OCI-LY7 (cell line): ENCODE measurements around the gene RTP2. TPM values are rescaled to one million over a fixed set of nuclear protein-coding genes. Genes with fewer than 3 reads are reported as not detected.

Experiments
- BruUV-seq: library from RNA; stranded (reverse); fragments of 400-500 nt; replicated peaks from 2 replicates; lab custom pipeline; 2021; lab: Mats Ljungman, UMichigan
- CTCF ChIA-PET: fragments of 300-600 bp; sonication (Branson Sonifier 250); formaldehyde crosslinking; loops from one replicate; lab custom pipeline; 2022; ENCODE audit warnings: antibody characterized with exemption; ENCODE audit not compliant: unreplicated experiment; lab: Charles Lee
- POLR2A ChIA-PET: fragments of 300-600 bp; sonication (Branson Sonifier 250); formaldehyde crosslinking; loops from one replicate; lab custom pipeline; 2022; ENCODE audit warnings: antibody characterized with exemption; lab: Charles Lee
- DNase-seq: peaks from one replicate; pipeline ENCODE4 v3.0.0-alpha.2; 2015; ENCODE audit warnings: low spot score
- H2AFZ ChIP-seq: fragments of 200-600 bp; sonication (generic), shearing (Covaris generic); 2 replicates; pipeline ENCODE4 v1.6.1; 2014; ENCODE audit warnings: mild to moderate bottlenecking, antibody characterized with exemption, low read length, moderate library complexity
- H3K27ac ChIP-seq: fragments of 200-600 bp; sonication (generic); 2 replicates; pipeline ENCODE4 v1.5.1; 2014; ENCODE audit warnings: mixed run types, low read depth, mild to moderate bottlenecking, moderate library complexity, low read length, inconsistent platforms; ENCODE audit not compliant: poor library complexity, severe bottlenecking
- H3K36me3 ChIP-seq: fragments of 200-600 bp; sonication (generic); 2 replicates; pipeline ENCODE4 v1.6.1; 2014; ENCODE audit warnings: mild to moderate bottlenecking, antibody characterized with exemption, low read length, moderate library complexity, mixed read lengths; ENCODE audit not compliant: insufficient read depth
- H3K4me1 ChIP-seq: fragments of 200-600 bp; sonication (generic); 2 replicates; pipeline ENCODE4 v1.5.1; 2014; ENCODE audit warnings: mild to moderate bottlenecking, low read length; ENCODE audit not compliant: insufficient read depth, poor library complexity, severe bottlenecking
- H3K4me2 ChIP-seq: fragments of 200-600 bp; sonication (generic); 2 replicates; pipeline ENCODE4 v1.6.1; 2014; ENCODE audit warnings: mild to moderate bottlenecking, low read length
- H3K4me3 ChIP-seq: fragments of 200-600 bp; sonication (generic); 2 replicates; pipeline ENCODE4 v1.5.1; 2014; ENCODE audit warnings: mild to moderate bottlenecking, low read depth, low read length; ENCODE audit not compliant: poor library complexity, severe bottlenecking
- H3K79me2 ChIP-seq: fragments of 200-600 bp; sonication (generic); 2 replicates; pipeline ENCODE4 v1.6.1; 2016; ENCODE audit warnings: low read depth, mild to moderate bottlenecking, low read length, moderate library complexity, mixed read lengths; ENCODE audit not compliant: insufficient read depth
- H3K9me2 ChIP-seq: fragments of 200-600 bp; sonication (generic); 2 replicates; pipeline ENCODE4 v1.6.1; 2016; ENCODE audit warnings: mild to moderate bottlenecking, low read length, mixed read lengths; ENCODE audit not compliant: insufficient read depth
- H3K9me3 ChIP-seq: fragments of 200-600 bp; sonication (generic); 2 replicates; pipeline ENCODE4 v1.6.1; 2014; ENCODE audit warnings: mild to moderate bottlenecking, mixed run types, low read length, mixed read lengths
- H4K20me1 ChIP-seq: fragments of 200-600 bp; sonication (generic); 2 replicates; pipeline ENCODE4 v1.6.1; 2014; ENCODE audit warnings: mild to moderate bottlenecking, antibody characterized with exemption, low read length, moderate library complexity, mixed read lengths; ENCODE audit not compliant: insufficient read depth
- CTCF ChIP-seq: fragments of 200-600 bp; sonication (generic); conservative IDR thresholded peaks from 2 replicates; pipeline ENCODE4 v1.5.1; 2014; ENCODE audit warnings: mild to moderate bottlenecking, antibody characterized with exemption, low read length, moderate library complexity, mixed read lengths
- EZH2phosphoT487 ChIP-seq: fragments of 200-600 bp; sonication (generic); IDR thresholded peaks from 2 replicates; pipeline ENCODE4 v1.6.1; 2018; ENCODE audit warnings: low read depth, borderline replicate concordance, mild to moderate bottlenecking, mixed run types, antibody characterized with exemption, low read length, moderate library complexity, mixed read lengths
- intact Hi-C: fragments of 100-400 bp; cut with micrococcal nuclease; formaldehyde crosslinking; loops from one replicate; pipeline ENCODE4 v1.10.0; 2022; ENCODE audit not compliant: unreplicated experiment
- total RNA-seq, 2 experiments: library from RNA; depleted of rRNA in 1 of 2; stranded (reverse); fragments of >200 nt in 1 of 2; shearing (Covaris generic) in 1 of 2; gene quantifications; 2 replicates each; pipeline ENCODE4 v1.2.3, GENCODE V29; 2014 to 2022

The RTP2 gene
- total RNA-seq, 2 experiments from 2014 or later = not detected

- no peak for TF ChIP-seq EZH2phosphoT487
- TF ChIP-seq CTCF = no peak
- ChIA-PET CTCF (no interaction called here), POLR2A (no interaction called here)
- Histone ChIP-seq H3K4me1 (no peaks in the 10 kb centered on the region), H3K4me2 (no peak overlapping the region), H3K79me2 (no peaks in the 10 kb centered on the region), H2AFZ (no peak overlapping the region), H3K36me3 (no peaks in the 10 kb centered on the region), H3K9me2 (no peaks in the 10 kb centered on the region), H3K27ac (no peak overlapping the region), H4K20me1 (no peaks in the 10 kb centered on the region), H3K9me3 (no peaks in the 10 kb centered on the region), H3K4me3 (no peak overlapping the region)
- intact Hi-C loops = no loop called here
- no peak for DNase-seq
- no TSS peak for BruUV-seq
Observed at GRCh38 chr3:187694801-187695200, 7.6 kb downstream of the RTP2 start.

DNA sequence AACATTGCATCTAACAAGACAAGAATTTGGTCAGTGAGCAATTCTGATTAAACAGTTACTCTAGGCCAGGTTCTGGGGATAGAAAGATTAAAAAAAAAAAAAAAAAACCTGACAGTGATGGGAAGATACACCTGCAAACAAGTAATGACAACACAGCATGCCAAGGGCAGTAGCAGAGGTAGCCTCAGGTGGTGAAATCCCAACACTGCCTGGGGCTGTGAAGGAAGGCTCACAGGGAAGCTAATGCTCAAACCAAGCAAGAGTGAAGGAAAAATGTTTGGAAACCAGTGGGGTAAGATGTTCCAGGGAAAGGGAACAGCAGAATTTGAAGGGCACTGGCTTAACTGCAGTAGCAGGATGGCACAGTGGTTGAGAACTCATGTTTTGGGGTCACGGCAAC is 8.9 kb downstream of the RTP2 start:
- Histone ChIP-seq H3K36me3 (no peaks in the 10 kb centered on the region), H3K4me1 (no peaks in the 10 kb centered on the region), H3K4me2 (no peak overlapping the region), H3K9me2 (no peaks in the 10 kb centered on the region), H2AFZ (no peak overlapping the region), H3K27ac (no peak overlapping the region), H3K9me3 (no peaks in the 10 kb centered on the region), H4K20me1 (no peaks in the 10 kb centered on the region), H3K4me3 (no peak overlapping the region), H3K79me2 (no peaks in the 10 kb centered on the region)
- no peak for DNase-seq
- TF ChIP-seq EZH2phosphoT487 (no peak), CTCF (no peak)
- CTCF ChIA-PET = no interaction called here
- intact Hi-C loops = no loop called here
- no TSS peak for BruUV-seq
- POLR2A ChIA-PET = interaction anchor here (1.0 to 1.6 kb wide), 2 partner anchors 8 to 17 kb away, joined by 3 read pairs; no protein-coding TSS in a partner anchor

- DNase-seq = no peak
- no peaks in the 10 kb centered on the region for H3K79me2 ChIP-seq
- peaks cover 13% of the 10 kb centered on the region; the same call in 1 of the 2 replicates for H3K9me3 ChIP-seq
- TF ChIP-seq EZH2phosphoT487 (no peak), CTCF (no peak)
- no peaks in the 10 kb centered on the region for H3K4me1 ChIP-seq
- POLR2A ChIA-PET = no interaction called here
- H3K27ac ChIP-seq = no peak overlapping the region
- no peaks in the 10 kb centered on the region for H3K9me2 ChIP-seq
- CTCF ChIA-PET = no interaction called here
- intact Hi-C loops = no loop called here
- no peaks in the 10 kb centered on the region for H4K20me1 ChIP-seq
- no peaks in the 10 kb centered on the region for H3K36me3 ChIP-seq
- H3K4me3 ChIP-seq = no peak overlapping the region
- H2AFZ ChIP-seq = no peak overlapping the region
- no TSS peak for BruUV-seq
- H3K4me2 ChIP-seq = no peak overlapping the region
Observed at GRCh38 chr3:187689984-187690383, 12.4 kb downstream of the RTP2 start.
